IMR-90 (cell line): ENCODE data around the gene PROB1. TPM values are rescaled to one million over a fixed set of nuclear protein-coding genes. Genes with fewer than 3 reads are reported as not detected.

Experiments used
- ATAC-seq: fragments of 200-7000 bp; cut with Tn5 transposase; 2 replicates; pipeline ENCODE4 v1.9.1; 2020; ENCODE audit warnings: low read depth, mild to moderate bottlenecking, moderate library complexity
- BruUV-seq: library from RNA; stranded (reverse); fragments of 400-500 nt; replicated peaks from 2 replicates; lab custom pipeline; 2021; lab: Mats Ljungman, UMichigan
- CTCF ChIA-PET: fragments of 300-600 bp; formaldehyde crosslinking; extraction: SDS; loops from one replicate; lab custom pipeline; 2021; ENCODE audit warnings: antibody characterized with exemption; lab: Yijun Ruan, JAX
- POLR2A ChIA-PET: fragments of 300-600 bp; sonication (Branson Sonifier 250); formaldehyde crosslinking; loops from one replicate; lab custom pipeline; 2022; ENCODE audit warnings: antibody characterized with exemption; ENCODE audit not compliant: unreplicated experiment; lab: Charles Lee
- DNase-seq: peaks from one replicate; pipeline ENCODE4 v3.0.0; 2013
- H2AFZ ChIP-seq: replicated peaks from 2 replicates; pipeline ENCODE3; 2013; ENCODE audit warnings: low read length, mild to moderate bottlenecking; ENCODE audit not compliant: poor library complexity
- H2AK5ac ChIP-seq: 2 replicates; pipeline ENCODE4 v1.6.1; 2013; ENCODE audit warnings: low read depth, low read length, inconsistent platforms
- H2AK9ac ChIP-seq: replicated peaks from 2 replicates; pipeline ENCODE3; 2013; ENCODE audit warnings: mild to moderate bottlenecking, low read depth, low read length, moderate library complexity; ENCODE audit not compliant: poor library complexity
- H2BK120ac ChIP-seq: 2 replicates; pipeline ENCODE4 v1.6.1; 2013; ENCODE audit warnings: low read depth, low read length, inconsistent platforms
- H2BK15ac ChIP-seq: 3 replicates; pipeline ENCODE4 v1.6.1; 2013; ENCODE audit warnings: low read depth, low read length, inconsistent platforms
- H2BK20ac ChIP-seq: 2 replicates; pipeline ENCODE4 v1.6.1; 2013; ENCODE audit warnings: low read depth, mild to moderate bottlenecking, inconsistent platforms, low read length, moderate library complexity
- H2BK5ac ChIP-seq: 2 replicates; pipeline ENCODE4 v1.6.1; 2013; ENCODE audit warnings: mild to moderate bottlenecking, low read depth, low read length, inconsistent platforms; ENCODE audit not compliant: poor library complexity, severe bottlenecking
- H3K14ac ChIP-seq: replicated peaks from 2 replicates; pipeline ENCODE4 v1.6.1; 2013; ENCODE audit warnings: low read depth, low read length, inconsistent platforms
- H3K18ac ChIP-seq: 2 replicates; pipeline ENCODE4 v1.6.1; 2013; ENCODE audit warnings: low read depth, low read length, control low read depth
- H3K23ac ChIP-seq: 2 replicates; pipeline ENCODE4 v1.6.1; 2013; ENCODE audit warnings: low read depth, low read length, inconsistent platforms
- H3K27ac ChIP-seq: 2 replicates; pipeline ENCODE4 v1.5.1; 2013; ENCODE audit warnings: mild to moderate bottlenecking, control low read depth, low read length; ENCODE audit not compliant: insufficient read depth
- H3K27me3 ChIP-seq: 2 replicates; pipeline ENCODE4 v1.6.1; 2013; ENCODE audit warnings: low read length; ENCODE audit not compliant: control insufficient read depth, insufficient read depth
- H3K36me3 ChIP-seq: 2 replicates; pipeline ENCODE4 v1.6.1; 2013; ENCODE audit warnings: low read length, mixed read lengths; ENCODE audit not compliant: control insufficient read depth, insufficient read depth
- H3K4ac ChIP-seq: 2 replicates; pipeline ENCODE4 v1.6.1; 2013; ENCODE audit warnings: low read depth, low read length, inconsistent platforms
- H3K4me1 ChIP-seq: 2 replicates; pipeline ENCODE4 v1.6.1; 2013; ENCODE audit warnings: low read length, mixed read lengths; ENCODE audit not compliant: control insufficient read depth, insufficient read depth
- H3K4me2 ChIP-seq: 2 replicates; pipeline ENCODE4 v1.6.1; 2013; ENCODE audit warnings: low read depth, mild to moderate bottlenecking, control low read depth, low read length, moderate library complexity
- H3K4me3 ChIP-seq: 2 replicates; pipeline ENCODE4 v1.5.1; 2013; ENCODE audit warnings: low read depth, mild to moderate bottlenecking, control low read depth, low read length, moderate library complexity; ENCODE audit not compliant: insufficient read depth
- H3K56ac ChIP-seq: 2 replicates; pipeline ENCODE4 v1.6.1; 2013; ENCODE audit warnings: low read length, inconsistent platforms; ENCODE audit not compliant: insufficient read depth; ENCODE audit errors: extremely low read depth
- H3K79me1 ChIP-seq, 2 experiments: 2 replicates each; pipeline ENCODE4 v1.6.1; 2013; ENCODE audit warnings: low read length in 2 of 2, inconsistent platforms in 1 of 2, low read depth in 1 of 2
- H3K9ac ChIP-seq: 2 replicates; pipeline ENCODE4 v1.6.1; 2013; ENCODE audit warnings: low read depth, low read length, control low read depth
- H3K9me1 ChIP-seq: 2 replicates; pipeline ENCODE4 v1.6.1; 2013; ENCODE audit warnings: low read length, inconsistent platforms; ENCODE audit not compliant: insufficient read depth
- H3K9me3 ChIP-seq: 2 replicates; pipeline ENCODE4 v1.6.1; 2013; ENCODE audit warnings: low read length; ENCODE audit not compliant: control insufficient read depth, insufficient read depth
- H4K20me1 ChIP-seq: 2 replicates; pipeline ENCODE4 v1.6.1; 2013; ENCODE audit warnings: low read length, inconsistent platforms; ENCODE audit not compliant: insufficient read depth
- H4K5ac ChIP-seq: 2 replicates; pipeline ENCODE4 v1.6.1; 2013; ENCODE audit warnings: mild to moderate bottlenecking, low read depth, low read length, control low read depth
- H4K8ac ChIP-seq, 2 experiments: 2 replicates each; pipeline ENCODE4 v1.6.1; 2013; ENCODE audit warnings: low read depth in 2 of 2, low read length in 2 of 2, control low read depth in 1 of 2, inconsistent platforms in 1 of 2
- H4K91ac ChIP-seq: 2 replicates; pipeline ENCODE4 v1.6.1; 2013; ENCODE audit warnings: low read depth, low read length, inconsistent platforms; ENCODE audit not compliant: insufficient read depth
- BHLHE40 ChIP-seq: fragments of 150-350 bp; IDR thresholded peaks from 2 replicates; pipeline ENCODE4 v1.6.1; 2016; ENCODE audit warnings: mild to moderate bottlenecking, low read depth, low read length
- CEBPB ChIP-seq: IDR thresholded peaks from 2 replicates; pipeline ENCODE4 v1.6.1; 2012; ENCODE audit warnings: low read depth, low read length, improper control_type of control experiment
- CHD1 ChIP-seq: IDR thresholded peaks from 2 replicates; pipeline ENCODE4 v1.6.1; 2012; ENCODE audit warnings: low read depth, low read length, improper control_type of control experiment
- FOS ChIP-seq: fragments of 150-350 bp; IDR thresholded peaks from 2 replicates; pipeline ENCODE4 v1.6.1; 2016; ENCODE audit warnings: low read depth, low read length
- MAFK ChIP-seq: IDR thresholded peaks from 2 replicates; pipeline ENCODE4 v1.6.1; 2012; ENCODE audit warnings: low read depth, low read length, improper control_type of control experiment
- MAZ ChIP-seq: IDR thresholded peaks from 2 replicates; pipeline ENCODE4 v1.6.1; 2012; ENCODE audit warnings: low read depth, mild to moderate bottlenecking, low read length, improper control_type of control experiment, moderate library complexity, borderline replicate concordance
- MXI1 ChIP-seq: IDR thresholded peaks from 2 replicates; pipeline ENCODE4 v1.6.1; 2012; ENCODE audit warnings: low read depth, mild to moderate bottlenecking, low read length, moderate library complexity, borderline replicate concordance
- NFE2L2 ChIP-seq: fragments of 150-350 bp; IDR thresholded peaks from 2 replicates; pipeline ENCODE4 v1.6.1; 2016; ENCODE audit warnings: low read depth, mild to moderate bottlenecking, low read length
- POLR2A ChIP-seq: IDR thresholded peaks from 2 replicates; pipeline ENCODE4 v1.6.1; 2012; ENCODE audit warnings: mild to moderate bottlenecking, low read depth, low read length
- RAD21 ChIP-seq: IDR thresholded peaks from 2 replicates; pipeline ENCODE4 v1.6.1; 2012; ENCODE audit warnings: low read length, improper control_type of control experiment
- RFX5 ChIP-seq: IDR thresholded peaks from 2 replicates; pipeline ENCODE4 v1.8.0; 2012; ENCODE audit warnings: low read depth, mild to moderate bottlenecking, low read length, moderate library complexity
- WGBS, 2 experiments: methylation state at CpG; one replicate each; pipeline versions ENCODE4 v1.1.5 to v1.1.7; 2013; ENCODE audit warnings: missing lambda C conversion rate in 2 of 2; ENCODE audit not compliant: insufficient read length in 1 of 2; ENCODE audit errors: extremely low coverage in 2 of 2; 5-methylcytosine and 5-hydroxymethylcytosine counted together
- dilution Hi-C: fragments of 300-500 bp; cut with HindIII; formaldehyde crosslinking; loops from one replicate; pipeline ENCODE4 v1.14.3; 2018; ENCODE audit warnings: low sequenced_read_pairs; ENCODE audit not compliant: unreplicated experiment
- in situ Hi-C: fragments of 300-500 bp; cut with MboI; formaldehyde crosslinking; loops from 3 replicates; pipeline ENCODE4 v1.14.3; 2019; ENCODE audit warnings: low sequenced_read_pairs, inconsistent platforms, mixed read lengths
- intact Hi-C: fragments of 100-400 bp; cut with micrococcal nuclease; formaldehyde crosslinking; loops from 2 replicates; pipeline ENCODE4 v1.10.0; 2022
- polyA plus RNA-seq, 3 experiments: library from polyadenylated mRNA; depleted of rRNA; stranded (reverse); fragments of >200 nt; gene quantifications; 2 replicates each; pipeline ENCODE4 v1.2.3, GENCODE V29; 2012; ENCODE audit warnings: low replicate concordance in 1 of 3
- total RNA-seq: library from RNA; depleted of rRNA; stranded (reverse); fragments of >200 nt; gene quantifications from 2 replicates; pipeline ENCODE4 v1.2.3, GENCODE V29; 2012
- TF ChIP-seq, protein P1 (sequence below): fragments of 150-350 bp; IDR thresholded peaks from 2 replicates; pipeline ENCODE4 v1.6.1; 2016; ENCODE audit warnings: low read depth, mild to moderate bottlenecking, low read length, moderate library complexity, borderline replicate concordance
- TF ChIP-seq, protein P2 (sequence below): fragments of 150-350 bp; IDR thresholded peaks from 2 replicates; pipeline ENCODE4 v1.6.1; 2017; ENCODE audit warnings: mild to moderate bottlenecking, antibody characterized with exemption, low read length, low read depth
- TF ChIP-seq, protein P3 (sequence below): conservative IDR thresholded peaks from 2 replicates; pipeline ENCODE4 v1.5.1; 2012; ENCODE audit warnings: mild to moderate bottlenecking, low read depth, low read length, improper control_type of control experiment

Gene PROB1
- total and polyA plus RNA-seq, 2 of the 4 experiments (the other 2 are of a cell fraction) = under 0.01 to 0.38 TPM

DNA sequence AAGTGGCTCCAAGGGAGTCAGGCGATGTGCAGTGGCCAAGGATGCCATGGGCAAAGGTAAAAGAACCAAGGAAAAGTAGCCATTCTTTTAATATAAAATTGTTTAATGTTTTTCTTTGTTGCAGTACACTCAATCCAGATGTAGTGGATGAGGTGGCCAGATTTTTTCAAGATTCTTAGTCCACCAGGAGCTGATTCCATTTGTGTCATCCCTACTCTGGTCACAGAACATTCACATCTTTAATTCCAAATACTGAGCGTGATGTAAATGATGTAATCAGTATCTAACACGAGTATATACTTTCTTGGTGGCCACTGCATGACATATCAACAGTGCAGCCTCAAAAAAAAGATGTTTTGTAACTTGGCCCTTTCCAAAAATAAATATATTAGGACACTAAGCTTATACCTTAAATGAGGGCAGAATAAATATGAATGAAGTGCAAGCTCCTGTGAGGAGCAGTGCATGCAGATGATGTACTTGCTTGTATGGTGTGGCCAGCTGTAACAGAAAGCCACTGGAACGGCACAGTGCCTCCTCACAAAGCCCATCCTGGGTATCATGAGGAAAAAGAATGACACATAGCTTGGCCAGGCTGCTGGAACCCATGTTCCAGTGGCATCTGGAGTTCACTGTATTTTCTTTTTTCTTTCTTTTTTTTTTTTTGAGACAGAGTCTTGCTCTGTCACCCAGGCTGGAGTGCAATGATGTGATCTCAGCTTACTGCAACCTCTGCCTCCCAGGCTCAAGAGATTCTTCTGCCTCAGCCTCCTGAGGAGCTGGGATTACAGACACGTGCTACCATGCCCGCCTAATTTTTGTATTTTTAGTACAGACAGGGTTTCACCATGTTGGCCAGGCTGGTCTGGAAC is 15.5 kb upstream of the PROB1 start:
- no peak overlapping the region for H2AK9ac ChIP-seq
- no peak overlapping the region for H2AK5ac ChIP-seq
- H3K4ac ChIP-seq = no peak overlapping the region
- H4K5ac ChIP-seq = no peak overlapping the region
- peak; percentile 56 for ATAC-seq
- intact Hi-C loops (no loop called here), in situ Hi-C loops (no loop called here), dilution Hi-C loops (loop anchor here (25.0 kb wide), 1 partner anchor 102 kb away; no protein-coding TSS in a partner anchor)
- DNase-seq = peak; percentile 35
- H2BK20ac ChIP-seq = no peak overlapping the region
- no peak overlapping the region for H3K27ac ChIP-seq
- CTCF ChIA-PET = no interaction called here
- no peaks in the 10 kb centered on the region for H3K9me1 ChIP-seq
- no peaks in the 10 kb centered on the region for H3K79me1 ChIP-seq
- no peak overlapping the region for H2BK120ac ChIP-seq
- no peak overlapping the region for H2BK15ac ChIP-seq
- H3K56ac ChIP-seq = no peak overlapping the region
- POLR2A ChIA-PET = interaction anchor here (0.5 kb wide), 1 partner anchor 154 kb away, joined by 3 read pairs; no protein-coding TSS in a partner anchor
- no TSS peak for BruUV-seq
- H2BK5ac ChIP-seq = no peak overlapping the region
- H2AFZ ChIP-seq = no peak overlapping the region
- H3K9me3 ChIP-seq = no peaks in the 10 kb centered on the region
- no peaks in the 10 kb centered on the region for H3K27me3 ChIP-seq
- 80% methylated on average over 2 of the region's 6 CpGs; no CpG with 5 or more reads in 1 of the 2 experiments for WGBS, 2 experiments
- H3K9ac ChIP-seq = no peak overlapping the region
- H3K4me2 ChIP-seq = no peak overlapping the region
- no peak overlapping the region for H3K14ac ChIP-seq
- H3K36me3 ChIP-seq = peaks cover 6% of the 10 kb centered on the region; the same call in 1 of the 2 replicates
- peaks cover 2% of the 10 kb centered on the region; the same call in 1 of the 2 replicates for H3K4me1 ChIP-seq
- no peak overlapping the region for H4K91ac ChIP-seq
- no peaks in the 10 kb centered on the region for H4K20me1 ChIP-seq
- H3K23ac ChIP-seq = no peak overlapping the region
- H3K4me3 ChIP-seq = no peak overlapping the region
- no peak overlapping the region for H4K8ac ChIP-seq
- H3K18ac ChIP-seq = no peak overlapping the region
- TF ChIP-seq FOS = no peak
- TF ChIP-seq CEBPB = no peak
- TF ChIP-seq BHLHE40 = no peak
- TF ChIP-seq, protein P1, sequence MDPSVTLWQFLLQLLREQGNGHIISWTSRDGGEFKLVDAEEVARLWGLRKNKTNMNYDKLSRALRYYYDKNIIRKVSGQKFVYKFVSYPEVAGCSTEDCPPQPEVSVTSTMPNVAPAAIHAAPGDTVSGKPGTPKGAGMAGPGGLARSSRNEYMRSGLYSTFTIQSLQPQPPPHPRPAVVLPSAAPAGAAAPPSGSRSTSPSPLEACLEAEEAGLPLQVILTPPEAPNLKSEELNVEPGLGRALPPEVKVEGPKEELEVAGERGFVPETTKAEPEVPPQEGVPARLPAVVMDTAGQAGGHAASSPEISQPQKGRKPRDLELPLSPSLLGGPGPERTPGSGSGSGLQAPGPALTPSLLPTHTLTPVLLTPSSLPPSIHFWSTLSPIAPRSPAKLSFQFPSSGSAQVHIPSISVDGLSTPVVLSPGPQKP = no peak
- no peak for TF ChIP-seq NFE2L2
- TF ChIP-seq, protein P2, sequence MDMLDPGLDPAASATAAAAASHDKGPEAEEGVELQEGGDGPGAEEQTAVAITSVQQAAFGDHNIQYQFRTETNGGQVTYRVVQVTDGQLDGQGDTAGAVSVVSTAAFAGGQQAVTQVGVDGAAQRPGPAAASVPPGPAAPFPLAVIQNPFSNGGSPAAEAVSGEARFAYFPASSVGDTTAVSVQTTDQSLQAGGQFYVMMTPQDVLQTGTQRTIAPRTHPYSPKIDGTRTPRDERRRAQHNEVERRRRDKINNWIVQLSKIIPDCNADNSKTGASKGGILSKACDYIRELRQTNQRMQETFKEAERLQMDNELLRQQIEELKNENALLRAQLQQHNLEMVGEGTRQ = no peak
- TF ChIP-seq MAZ = no peak
- TF ChIP-seq, protein P3, sequence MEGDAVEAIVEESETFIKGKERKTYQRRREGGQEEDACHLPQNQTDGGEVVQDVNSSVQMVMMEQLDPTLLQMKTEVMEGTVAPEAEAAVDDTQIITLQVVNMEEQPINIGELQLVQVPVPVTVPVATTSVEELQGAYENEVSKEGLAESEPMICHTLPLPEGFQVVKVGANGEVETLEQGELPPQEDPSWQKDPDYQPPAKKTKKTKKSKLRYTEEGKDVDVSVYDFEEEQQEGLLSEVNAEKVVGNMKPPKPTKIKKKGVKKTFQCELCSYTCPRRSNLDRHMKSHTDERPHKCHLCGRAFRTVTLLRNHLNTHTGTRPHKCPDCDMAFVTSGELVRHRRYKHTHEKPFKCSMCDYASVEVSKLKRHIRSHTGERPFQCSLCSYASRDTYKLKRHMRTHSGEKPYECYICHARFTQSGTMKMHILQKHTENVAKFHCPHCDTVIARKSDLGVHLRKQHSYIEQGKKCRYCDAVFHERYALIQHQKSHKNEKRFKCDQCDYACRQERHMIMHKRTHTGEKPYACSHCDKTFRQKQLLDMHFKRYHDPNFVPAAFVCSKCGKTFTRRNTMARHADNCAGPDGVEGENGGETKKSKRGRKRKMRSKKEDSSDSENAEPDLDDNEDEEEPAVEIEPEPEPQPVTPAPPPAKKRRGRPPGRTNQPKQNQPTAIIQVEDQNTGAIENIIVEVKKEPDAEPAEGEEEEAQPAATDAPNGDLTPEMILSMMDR = no peak
- no peak for TF ChIP-seq CHD1
- TF ChIP-seq RFX5 = no peak
- TF ChIP-seq MAFK = no peak
- TF ChIP-seq POLR2A = no peak
- no peak for TF ChIP-seq MXI1
- TF ChIP-seq RAD21 = no peak
